Stomach (tissue), 4 donors: ENCODE measurements around the gene CLCNKA.

Experiments used
- CTCF ChIP-seq, 7 experiments: fragments of 450-650 bp in 4 of 7; fragments of 200-600 bp in 3 of 7; sonication (generic) in 3 of 7; IDR thresholded peaks; one replicate each; pipeline ENCODE4 v1.5.1; 2016 to 2019; ENCODE audit warnings: antibody characterized with exemption in 7 of 7, control low read depth in 2 of 7, mild to moderate bottlenecking in 1 of 7
- POLR2AphosphoS5 ChIP-seq, 3 donors: sonication (generic); formaldehyde crosslinking; IDR thresholded peaks; one replicate each; pipeline ENCODE4 v1.6.1; 2016; ENCODE audit warnings: antibody characterized with exemption in 3 of 3

GRCh38 chr1:16007671-16008341 is 14.0 kb upstream of the CLCNKA start:
- no peak for TF ChIP-seq CTCF (IDR thresholded peaks at IDR 0.05)
- TF ChIP-seq POLR2AphosphoS5 (IDR thresholded peaks at IDR 0.05) = no peak
